Measurements from ENCODE around the gene ELOB.

Gene ELOB

DNA sequence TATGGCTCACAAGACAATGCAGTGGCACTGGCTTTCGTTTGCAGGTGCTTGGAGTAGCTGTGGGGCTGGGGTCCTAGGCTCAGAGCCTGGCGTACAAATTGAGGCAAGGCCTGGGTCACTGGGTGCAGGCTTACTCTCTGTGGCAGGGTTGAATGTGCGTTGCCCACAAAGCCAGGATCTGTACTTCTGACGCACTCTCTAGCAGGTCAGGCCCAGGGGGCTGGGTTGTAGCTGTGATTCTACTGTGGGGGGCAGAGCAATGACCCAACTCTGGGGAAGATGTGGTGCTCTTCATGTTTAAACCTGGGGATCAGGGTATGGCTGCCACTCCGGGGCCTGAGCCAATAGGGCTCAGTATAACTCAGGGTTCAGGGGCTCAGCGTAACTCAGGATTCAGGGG, 33.6 kb upstream of the ELOB start:
- no peak for DNase-seq (ENCODE audit: low spot score)

DNA sequence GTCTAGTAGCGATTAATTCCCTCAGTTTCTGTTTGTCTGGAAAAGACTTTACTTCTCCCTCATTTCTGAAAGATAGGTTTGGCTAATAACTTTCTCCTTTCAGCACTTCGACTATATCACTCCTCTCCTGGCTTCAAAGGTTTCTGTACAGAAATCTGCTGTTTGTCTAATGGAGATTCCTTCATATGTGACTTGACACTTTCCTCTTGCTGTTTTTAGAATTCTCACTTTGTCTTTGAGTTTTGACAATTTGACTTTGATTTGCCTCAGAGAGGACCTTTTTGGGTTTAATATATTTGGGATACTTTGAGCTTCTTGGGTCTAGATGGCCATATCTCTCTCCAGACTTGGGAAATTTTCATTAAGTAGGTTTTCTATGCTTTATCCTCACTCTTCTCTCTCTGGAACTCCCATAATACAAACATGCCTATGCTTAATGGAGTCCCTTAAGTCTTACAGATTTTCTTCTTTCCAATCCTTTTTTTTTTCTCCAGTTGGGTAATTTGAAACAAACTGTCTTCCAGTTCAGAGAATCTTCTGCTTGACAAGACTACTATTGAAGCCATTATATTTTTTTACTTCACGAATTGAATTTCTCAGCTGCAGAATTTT, 32.2 kb upstream of the ELOB start:
- DNase-seq (ENCODE audit: low spot score): no peak

- no peak for DNase-seq (ENCODE audit: low spot score)
Observed at GRCh38 chr16:2808181-2808580, 31.1 kb upstream of the ELOB start.

DNA sequence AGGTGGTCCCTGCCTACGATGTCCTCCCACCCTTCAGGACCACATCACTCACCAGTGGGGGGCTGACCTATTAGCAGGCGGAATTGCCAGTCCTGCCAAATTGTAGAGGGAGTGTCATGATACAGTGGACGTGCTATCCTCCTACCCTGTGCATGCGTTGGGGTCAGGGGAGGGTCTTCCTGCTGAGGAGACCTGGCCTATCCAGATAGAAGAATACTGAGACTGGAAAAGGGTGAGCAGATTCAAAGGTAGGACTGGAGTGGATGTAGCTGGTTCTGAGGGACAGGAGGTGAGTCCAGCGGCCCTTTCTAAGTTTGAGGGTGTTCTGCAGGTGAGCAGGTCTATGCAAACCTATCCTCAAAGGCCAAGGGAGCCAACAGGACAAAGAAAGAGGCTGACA, 29.2 kb upstream of the ELOB start:
- DNase-seq (ENCODE audit: low spot score): no peak

DNA sequence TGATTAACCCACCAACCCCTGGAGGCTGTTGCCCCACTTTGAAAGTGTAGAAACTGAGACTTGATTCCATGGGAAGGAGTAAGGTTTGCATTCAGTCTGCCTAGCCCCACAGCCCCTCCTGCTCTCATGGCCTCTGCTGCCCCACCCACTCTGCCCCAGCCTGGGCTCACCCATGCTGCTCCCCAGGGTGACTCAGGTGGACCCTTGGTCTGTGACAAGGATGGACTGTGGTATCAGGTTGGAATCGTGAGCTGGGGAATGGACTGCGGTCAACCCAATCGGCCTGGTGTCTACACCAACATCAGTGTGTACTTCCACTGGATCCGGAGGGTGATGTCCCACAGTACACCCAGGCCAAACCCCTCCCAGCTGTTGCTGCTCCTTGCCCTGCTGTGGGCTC, 27.6 kb upstream of the ELOB start:
- DNase-seq (ENCODE audit: low spot score): no peak

DNA sequence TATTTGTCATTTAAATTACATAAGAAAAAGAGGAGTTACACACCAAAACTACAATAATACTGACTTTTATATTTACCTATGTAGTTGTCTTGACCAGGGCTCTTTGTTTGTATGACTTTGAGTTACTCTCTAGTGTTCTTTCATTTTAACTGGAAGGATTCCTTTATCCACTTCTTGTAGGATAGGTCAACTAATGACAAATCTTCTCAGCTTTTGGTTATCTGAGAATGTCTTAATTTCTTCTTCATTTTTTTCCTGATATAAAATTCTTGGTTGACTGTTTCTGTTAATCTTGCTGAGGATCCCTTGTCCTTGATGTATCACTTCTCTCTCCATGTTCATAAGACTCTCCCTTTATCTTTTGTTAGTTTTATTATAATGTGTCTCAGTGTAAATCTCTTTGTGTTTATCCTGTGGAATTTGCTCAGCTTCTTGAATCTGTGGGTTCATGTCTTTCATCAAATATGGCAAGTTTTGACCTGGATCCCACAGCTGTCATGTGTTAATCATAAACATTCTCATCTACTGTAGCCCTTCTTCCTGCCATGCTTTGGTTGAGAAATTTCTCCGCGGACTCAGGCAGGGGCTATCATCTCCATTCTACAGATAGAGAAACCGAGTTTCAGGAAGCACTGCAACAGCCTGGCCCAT, 26.6 kb upstream of the ELOB start:
- no peak for DNase-seq (ENCODE audit: low spot score)

DNA sequence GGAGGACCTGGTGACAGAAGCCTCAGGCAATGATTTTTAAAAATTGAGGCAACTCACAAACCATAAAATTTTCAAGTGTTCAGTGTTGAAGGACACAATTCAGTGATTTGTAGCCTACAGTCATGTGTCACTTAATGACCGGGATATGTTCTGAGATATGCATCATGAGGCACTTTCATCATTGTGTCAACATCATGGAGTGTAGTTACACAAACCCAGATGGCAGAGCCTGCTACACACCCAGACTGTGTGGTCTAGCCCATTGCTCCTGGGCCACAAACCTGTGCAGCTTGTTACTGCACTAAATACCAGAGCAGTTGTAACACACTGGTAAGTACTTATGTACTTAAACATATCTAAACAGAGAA, 22.8 kb upstream of the ELOB start:
- DNase-seq (ENCODE audit: low spot score): no peak

- no peak for DNase-seq (ENCODE audit: low spot score)
Observed at GRCh38 chr16:2799205-2799858, 22.3 kb upstream of the ELOB start.

DNA sequence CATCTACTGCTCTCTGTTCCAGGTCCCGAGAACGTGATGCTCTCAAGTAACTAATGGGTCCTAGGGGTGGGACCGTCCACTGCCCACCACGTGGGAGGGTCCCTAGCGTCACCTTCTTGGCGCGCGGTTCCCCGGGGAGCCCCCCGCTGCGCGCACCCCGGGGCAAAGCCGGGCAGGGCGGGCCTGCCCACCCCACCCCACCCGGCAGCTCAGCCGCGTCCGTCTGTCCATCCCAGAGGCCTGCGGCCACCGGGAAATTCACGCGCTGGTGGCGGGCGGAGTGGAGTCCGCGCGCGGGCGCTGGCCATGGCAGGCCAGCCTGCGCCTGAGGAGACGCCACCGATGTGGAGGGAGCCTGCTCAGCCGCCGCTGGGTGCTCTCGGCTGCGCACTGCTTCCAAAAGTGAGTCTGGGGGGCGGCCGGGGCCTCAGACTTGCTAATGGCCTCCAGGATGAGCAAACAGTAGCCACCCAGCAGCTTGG, 21.7 kb upstream of the ELOB start:
- DNase-seq (ENCODE audit: low spot score): no peak

GRCh38 chr16:2795395-2796143, 18.5 kb upstream of the ELOB start:
- DNase-seq (ENCODE audit: low spot score): no peak

GRCh38 chr16:2792940-2793339, 15.9 kb upstream of the ELOB start:
- DNase-seq (ENCODE audit: low spot score): no peak

DNA sequence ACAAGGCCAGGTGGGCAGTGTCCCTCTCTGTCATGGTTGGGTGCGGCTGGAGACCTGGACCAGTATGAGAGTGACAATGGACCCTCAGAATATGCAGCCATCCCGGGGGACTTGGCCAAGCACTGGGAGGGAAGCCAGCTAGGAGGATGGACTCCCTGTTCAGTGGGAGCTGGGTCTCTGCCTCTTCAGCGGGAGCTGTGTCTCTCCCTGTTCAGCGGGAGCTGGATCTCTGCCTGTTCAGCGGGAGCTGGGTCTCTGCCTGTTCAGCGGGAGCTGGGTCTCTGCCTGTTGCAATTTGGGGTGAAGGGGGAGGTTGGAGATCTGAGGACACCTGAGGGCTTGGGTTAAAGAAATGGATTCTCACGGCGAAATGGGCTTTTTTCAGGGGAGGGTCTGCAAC, 14.1 kb upstream of the ELOB start:
- no peak for DNase-seq (ENCODE audit: low spot score)

DNA sequence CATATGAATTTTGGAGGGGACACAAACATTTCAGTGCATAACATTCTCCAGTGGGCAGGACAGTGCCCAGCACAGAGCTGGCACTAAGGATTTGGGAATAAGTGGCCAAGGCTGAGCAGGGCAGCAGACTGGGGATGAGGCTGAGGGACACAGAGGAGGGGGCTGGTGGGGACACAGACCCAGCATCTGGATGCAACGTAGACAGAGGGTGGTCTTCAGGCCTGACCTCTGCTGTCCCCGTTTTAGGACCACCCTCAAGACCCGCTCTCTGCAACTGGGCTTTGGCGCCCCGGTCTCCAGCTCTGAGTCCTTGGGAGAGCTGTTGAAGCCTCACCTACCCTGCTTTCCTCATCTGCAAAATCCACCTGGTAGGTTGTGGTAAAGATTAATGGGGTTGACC, 13.6 kb upstream of the ELOB start:
- DNase-seq (ENCODE audit: low spot score): no peak

DNA sequence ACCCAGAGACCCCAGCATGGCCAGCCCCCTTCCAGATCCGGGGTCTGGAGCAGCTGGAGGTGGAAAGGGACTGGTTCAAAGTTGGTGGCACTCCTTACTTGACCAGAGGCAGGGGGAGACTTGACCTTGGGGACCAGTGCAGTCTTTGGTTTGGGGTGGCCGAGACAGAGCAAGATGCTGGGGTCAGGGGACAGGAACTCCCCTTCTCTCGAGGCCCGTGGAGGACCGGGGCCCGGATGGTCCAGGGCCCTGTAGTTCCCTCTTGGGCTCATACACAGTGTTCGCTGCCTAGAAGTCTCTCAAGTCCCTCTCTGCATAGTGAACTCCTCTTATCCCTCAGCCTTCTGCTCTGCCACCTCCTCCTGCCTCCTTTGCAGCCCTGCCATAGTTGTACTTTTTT, 10.9 kb upstream of the ELOB start:
- no peak for DNase-seq (ENCODE audit: low spot score)

GRCh38 chr16:2787406-2787805, 10.3 kb upstream of the ELOB start, which contains the start of gene PRSS33:
Gene PRSS33 (minus strand): TSS chr16:2787560. CDS start chr16:2786547, 1,013 bp downstream.
- no peak for DNase-seq (ENCODE audit: low spot score)

GRCh38 chr16:2786826-2787151, 9.7 kb upstream of the ELOB start:
- no peak for DNase-seq (ENCODE audit: low spot score)

DNA sequence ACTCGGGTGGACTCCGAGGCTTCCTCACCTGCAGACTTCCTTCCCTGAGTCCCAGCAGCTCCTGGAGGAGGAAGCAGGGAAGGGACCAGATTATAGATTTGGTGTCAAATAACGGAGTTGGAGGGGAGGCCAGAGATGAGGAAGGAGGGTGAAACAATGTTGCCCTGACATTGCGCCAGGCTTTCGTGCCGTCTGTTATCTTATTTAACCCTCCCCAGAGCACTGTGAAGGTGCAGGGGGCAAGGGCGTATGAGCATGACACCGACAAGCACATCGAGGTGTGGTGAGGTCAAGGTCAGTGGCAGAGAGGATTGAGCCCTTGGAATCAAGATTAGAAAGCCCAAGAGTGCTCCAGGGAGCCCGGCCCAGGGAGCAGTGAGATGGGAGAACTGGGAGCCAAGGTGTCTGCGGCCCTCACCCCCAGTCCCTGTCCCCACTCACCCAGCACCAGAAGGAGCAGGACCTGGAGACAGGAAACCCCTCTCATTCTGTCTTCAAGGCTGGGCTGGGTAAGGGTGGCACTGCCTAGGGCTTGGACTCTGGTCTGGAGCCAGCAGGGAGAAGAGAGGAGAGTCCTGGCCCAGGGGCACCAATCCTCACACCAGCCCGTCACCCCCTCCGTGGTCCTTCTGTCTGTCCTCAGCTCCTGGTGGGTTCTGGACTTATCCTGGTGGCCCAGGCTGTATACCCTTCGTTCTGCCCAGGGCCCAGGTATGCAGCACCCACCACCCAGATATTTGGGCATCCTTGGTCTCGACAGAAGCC, 9.2 kb upstream of the ELOB start:
- no peak for DNase-seq (ENCODE audit: low spot score)

DNA sequence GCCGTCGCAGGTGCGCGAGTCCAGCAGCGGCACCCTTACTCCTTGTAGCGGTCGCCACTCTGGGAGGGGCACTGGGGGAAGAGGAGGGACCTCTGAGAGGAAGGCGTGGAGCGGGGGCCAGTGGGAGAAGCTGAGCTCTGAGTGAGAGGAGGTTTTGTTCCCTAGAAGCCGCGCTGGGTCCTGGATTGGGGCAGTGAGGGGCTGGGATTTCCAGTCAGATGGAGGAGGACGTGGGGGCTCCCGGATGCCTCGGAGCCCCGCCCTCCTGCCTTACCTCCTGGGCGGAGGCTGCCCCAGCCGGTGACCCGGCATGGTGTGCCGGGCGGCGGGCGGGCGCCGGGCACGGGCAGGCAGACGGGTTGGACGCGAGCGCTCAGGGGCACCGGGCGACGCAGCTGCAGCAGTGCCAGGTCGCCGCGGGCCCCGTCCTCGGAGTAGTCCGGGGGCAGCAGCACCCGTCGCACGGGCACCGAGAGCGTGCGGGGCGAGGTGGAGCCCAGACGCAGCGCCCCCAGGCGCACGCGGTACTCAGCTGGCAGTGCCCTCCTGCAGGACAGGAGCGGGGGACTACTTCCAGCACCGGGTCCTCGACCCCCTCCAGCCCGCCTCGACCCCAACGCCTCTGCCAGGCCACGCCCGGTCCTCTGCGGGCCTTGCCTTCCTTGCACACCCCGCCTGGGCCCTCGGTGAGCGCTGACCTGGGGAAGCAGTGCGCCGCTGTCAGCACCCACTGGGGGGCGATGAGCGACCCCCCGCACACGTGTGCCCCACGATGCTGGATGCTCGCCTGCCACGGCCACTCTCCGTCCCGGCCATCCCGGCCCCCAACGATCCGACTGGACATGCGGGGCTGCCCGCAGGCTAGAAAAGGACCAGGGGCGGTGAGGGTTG, 8.3 kb upstream of the ELOB start:
- DNase-seq (ENCODE audit: low spot score): no peak

GRCh38 chr16:2784358-2785100, 7.4 kb upstream of the ELOB start:
- DNase-seq (ENCODE audit: low spot score): no peak

DNA sequence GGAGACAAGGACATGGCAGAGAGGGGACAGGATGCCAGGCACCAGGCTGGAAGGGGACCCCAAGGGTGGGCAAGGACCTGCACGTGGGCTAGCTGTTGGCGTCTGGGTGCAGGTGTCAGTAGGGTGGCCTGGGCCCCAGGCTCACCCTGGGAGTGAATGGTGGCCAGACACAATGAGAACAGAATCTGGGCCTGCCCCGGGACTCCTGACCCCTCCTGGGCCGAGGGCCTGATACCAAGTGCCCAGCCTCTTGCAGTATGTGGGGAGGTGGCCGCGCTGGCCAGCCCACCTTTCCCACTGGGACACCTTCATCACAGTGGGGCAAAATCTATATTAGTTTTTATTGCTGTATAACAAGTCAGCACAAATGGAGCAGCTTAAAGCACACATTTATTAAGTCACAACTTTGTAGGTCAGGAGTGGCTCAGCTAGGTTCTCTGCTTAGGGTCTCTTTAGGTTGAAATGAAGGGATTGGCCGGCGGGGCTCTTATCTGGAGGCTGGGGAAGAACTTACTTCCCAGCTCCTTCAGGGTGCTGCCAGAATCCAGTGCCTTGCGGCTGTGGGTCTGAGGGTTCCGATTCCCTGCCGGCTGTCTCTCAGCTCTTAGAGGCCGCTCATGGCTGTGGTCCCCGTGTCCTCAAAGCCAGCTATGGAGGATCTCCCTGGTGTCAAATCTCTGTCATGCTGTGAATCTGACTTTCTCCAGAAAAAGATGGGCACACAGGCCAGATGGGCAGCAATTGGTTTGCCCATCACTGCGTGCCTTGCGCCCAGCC, 6.7 kb upstream of the ELOB start:
- no peak for DNase-seq (ENCODE audit: low spot score)
